ENCODE data around the gene CYTH1. TPM values are rescaled to one million over a fixed set of nuclear protein-coding genes. Genes with fewer than 3 reads are reported as not detected.

CYTH1 gene
- polyA plus RNA-seq, 1 of the 3 experiments (the other 2 are of a cell fraction), result 23.8 TPM

GRCh38 chr17:78742901-78743300 lies 39.2 kb downstream of the CYTH1 start:
- H4K20me1 ChIP-seq (ENCODE audit: insufficient read depth), result 0 out of 2 replicates have a peak, but pooled peaks cover 9% of the 10 kb centered on the region
- CTCF ChIA-PET, result interaction anchor here (1.0 to 13.4 kb wide), 8 partner anchors 12 to 246 kb away, joined by 3 to 104 read pairs (median 4); no protein-coding TSS in a partner anchor

More at GRCh38 chr17:78742901-78743300, 39.2 kb downstream of the CYTH1 start:
- Histone ChIP-seq H3K4me1 (ENCODE audit: control insufficient read depth in 1 of 2, insufficient read depth in 2 of 2, low read depth in 1 of 2, low read length in 1 of 2) (peaks cover 4 to 24% of the 10 kb centered on the region in 2 experiments; a peak in 2 of 4 replicates), H3K9me2 (no peaks in the 10 kb centered on the region), H3K9ac (no peak overlapping the region), H3K4me2 (no peak overlapping the region), H3K79me2 (ENCODE audit: insufficient read depth) (peaks cover 76% of the 10 kb centered on the region), H2AFZ (ENCODE audit: low read depth) (no peak overlapping the region), H3K36me3 (replicated peaks in 1 of 2; ENCODE audit: control insufficient read depth in 1 of 2, insufficient read depth in 2 of 2, low read length in 1 of 2) (no peaks in the 10 kb centered on the region), H3K9me3 (no peaks in the 10 kb centered on the region), H3K27me3 (ENCODE audit: insufficient read depth) (no peaks in the 10 kb centered on the region), H3F3A (replicated peaks; ENCODE audit: insufficient read depth) (peaks cover 4% of the 10 kb centered on the region), H3K4me3 (ENCODE audit: low read depth in 2 of 2, low read length in 1 of 2) (no peak overlapping the region), H3K27ac (ENCODE audit: low read depth in 2 of 2, low read length in 1 of 2) (no peak overlapping the region)
- DNase-seq, result no peak
- TF ChIP-seq NFIC (IDR thresholded peaks at IDR 0.05; ENCODE audit: borderline replicate concordance) (no peak), CHD2 (IDR thresholded peaks at IDR 0.05; ENCODE audit: low read length, partially characterized antibody) (no peak), CTCF (IDR thresholded peaks at IDR 0.05) (no peak), YY1 (IDR thresholded peaks at IDR 0.05; ENCODE audit: low read depth) (no peak), MAX (IDR thresholded peaks at IDR 0.05; ENCODE audit: low read depth) (no peak), PBX3 (IDR thresholded peaks at IDR 0.05) (no peak), SIN3A (IDR thresholded peaks at IDR 0.05; ENCODE audit: borderline replicate concordance, low read depth, low read length) (no peak), USF2 (IDR thresholded peaks at IDR 0.05; ENCODE audit: borderline replicate concordance, low read depth, low read length) (no peak), IRF3 (IDR thresholded peaks at IDR 0.05; ENCODE audit: low read depth, low read length) (no peak), EP300 (IDR thresholded peaks at IDR 0.05; ENCODE audit: borderline replicate concordance in 1 of 2, low read depth in 1 of 2, low read length in 1 of 2) (no peak), GABPA (IDR thresholded peaks at IDR 0.05; ENCODE audit: low read depth) (no peak), USF1 (IDR thresholded peaks at IDR 0.05; ENCODE audit: borderline replicate concordance, low read depth) (no peak), TEAD4 (IDR thresholded peaks at IDR 0.05; ENCODE audit: borderline replicate concordance, insufficient read depth) (no peak), NRF1 (IDR thresholded peaks at IDR 0.05; ENCODE audit: low read depth, low read length) (no peak), TAF1 (IDR thresholded peaks at IDR 0.05; ENCODE audit: borderline replicate concordance, low read depth, low read length) (no peak), RAD21 (IDR thresholded peaks at IDR 0.05; ENCODE audit: low read length) (no peak), SMC3 (IDR thresholded peaks at IDR 0.05; ENCODE audit: low read depth, low read length) (no peak), ELF1 (IDR thresholded peaks at IDR 0.05) (no peak), ZBTB33 (IDR thresholded peaks at IDR 0.05; ENCODE audit: borderline replicate concordance, low read depth) (no peak)
- POLR2A ChIA-PET, result interaction anchor here (1.2 to 2.3 kb wide), 2 partner anchors 20 to 26 kb away, joined by 5 to 8 read pairs; no protein-coding TSS in a partner anchor
- 94% methylated on average over 5 of the region's 5 CpGs for WGBS (ENCODE audit: low lambda C conversion rate)
